Liver (tissue), 9 donors: ENCODE results near the gene AFAP1. TPM values are rescaled to one million over a fixed set of nuclear protein-coding genes. Genes with fewer than 3 reads are reported as not detected.

Source experiments
- DNase-seq: peaks from one replicate; pipeline ENCODE4 v3.0.0-alpha.2; 2017; ENCODE audit warnings: low spot score
- H3K27ac ChIP-seq, 2 donors: one replicate each; pipeline ENCODE4 v1.7.0; 2013; ENCODE audit warnings: inconsistent platforms in 2 of 2, low read length in 2 of 2, control low read depth in 1 of 2, low read depth in 1 of 2, mild to moderate bottlenecking in 1 of 2
- H3K27me3 ChIP-seq, 4 donors: one replicate each; pipeline versions ENCODE4 v1.6.1 to v1.7.0; 2013; ENCODE audit warnings: low read length in 3 of 4, inconsistent platforms in 1 of 4, mild to moderate bottlenecking in 1 of 4, moderate library complexity in 1 of 4; ENCODE audit not compliant: control insufficient read depth in 4 of 4, insufficient read depth in 4 of 4
- H3K36me3 ChIP-seq, 4 donors: one replicate each; pipeline versions ENCODE4 v1.6.1 to v1.7.0; 2013; ENCODE audit warnings: low read length in 3 of 4, mild to moderate bottlenecking in 3 of 4, low read depth in 1 of 4, moderate library complexity in 1 of 4; ENCODE audit not compliant: control insufficient read depth in 4 of 4, insufficient read depth in 3 of 4
- H3K4me1 ChIP-seq, 4 donors: one replicate each; pipeline versions ENCODE4 v1.6.1 to v1.7.0; 2013; ENCODE audit warnings: low read length in 3 of 4, mild to moderate bottlenecking in 3 of 4, moderate library complexity in 1 of 4; ENCODE audit not compliant: control insufficient read depth in 4 of 4, insufficient read depth in 4 of 4
- H3K4me3 ChIP-seq, 3 donors: one replicate each; pipeline versions ENCODE4 v1.6.1 to v1.7.0; 2013; ENCODE audit warnings: low read length in 3 of 3, control low read depth in 1 of 3, low read depth in 1 of 3, mild to moderate bottlenecking in 1 of 3
- H3K9ac ChIP-seq, 2 donors: one replicate each; pipeline ENCODE4 v1.7.0; 2013; ENCODE audit warnings: low read length in 2 of 2, mild to moderate bottlenecking in 2 of 2, moderate library complexity in 2 of 2, control low read depth in 1 of 2, low read depth in 1 of 2
- H3K9me3 ChIP-seq, 4 donors: one replicate each; pipeline versions ENCODE4 v1.6.1 to v1.7.0; 2013; ENCODE audit warnings: low read length in 3 of 4; ENCODE audit not compliant: control insufficient read depth in 4 of 4
- ATF3 ChIP-seq: IDR thresholded peaks from 2 replicates; pipeline ENCODE4 v1.6.1; 2016; ENCODE audit warnings: antibody characterized with exemption
- CTCF ChIP-seq: fragments of 150-350 bp; IDR thresholded peaks from 2 replicates; pipeline ENCODE4 v1.5.1; 2017; ENCODE audit warnings: improper control_type of control experiment, low read depth, low read length; ENCODE audit not compliant: missing input control
- EGR1 ChIP-seq, 2 donors: IDR thresholded peaks; 2 replicates each; pipeline ENCODE4 v1.6.1; 2016 to 2018; ENCODE audit warnings: antibody characterized with exemption in 2 of 2, low read depth in 2 of 2
- FOXA1 ChIP-seq: IDR thresholded peaks from 2 replicates; pipeline ENCODE4 v1.6.1; 2016; ENCODE audit warnings: antibody characterized with exemption
- FOXA2 ChIP-seq: IDR thresholded peaks from 2 replicates; pipeline ENCODE4 v1.6.1; 2016; ENCODE audit warnings: antibody characterized with exemption
- GABPA ChIP-seq, 2 donors: IDR thresholded peaks in 1 of 2; conservative IDR thresholded peaks in 1 of 2; 2 replicates each; pipeline ENCODE4 v1.6.1; 2016; ENCODE audit warnings: antibody characterized with exemption in 2 of 2, mild to moderate bottlenecking in 1 of 2, moderate library complexity in 1 of 2
- HNF4A ChIP-seq, 2 donors: conservative IDR thresholded peaks; 2 replicates each; pipeline ENCODE4 v1.6.1; 2016; ENCODE audit warnings: antibody characterized with exemption in 2 of 2, mild to moderate bottlenecking in 2 of 2
- HNF4G ChIP-seq: IDR thresholded peaks from 2 replicates; pipeline ENCODE4 v1.6.1; 2016; ENCODE audit warnings: antibody characterized with exemption
- JUND ChIP-seq, 2 donors: IDR thresholded peaks; 2 replicates each; pipeline ENCODE4 v1.6.1; 2016; ENCODE audit warnings: antibody characterized with exemption in 2 of 2
- MAX ChIP-seq: IDR thresholded peaks from 2 replicates; pipeline ENCODE4 v1.6.1; 2016; ENCODE audit warnings: antibody characterized with exemption
- NR2F2 ChIP-seq: IDR thresholded peaks from 2 replicates; pipeline ENCODE4 v1.6.1; 2016; ENCODE audit warnings: antibody characterized with exemption
- RAD21 ChIP-seq, 2 donors: IDR thresholded peaks; 2 replicates each; pipeline ENCODE4 v1.6.1; 2016; ENCODE audit warnings: antibody characterized with exemption in 2 of 2, mild to moderate bottlenecking in 2 of 2
- REST ChIP-seq: IDR thresholded peaks from 2 replicates; pipeline ENCODE4 v1.6.1; 2016; ENCODE audit warnings: antibody characterized with exemption, mild to moderate bottlenecking
- RXRA ChIP-seq, 2 donors: IDR thresholded peaks; 2 replicates each; pipeline ENCODE4 v1.6.1; 2017 to 2018; ENCODE audit warnings: antibody characterized with exemption in 2 of 2, mild to moderate bottlenecking in 1 of 2
- SP1 ChIP-seq: IDR thresholded peaks from 2 replicates; pipeline ENCODE4 v1.6.1; 2018; ENCODE audit warnings: antibody characterized with exemption, mild to moderate bottlenecking
- TAF1 ChIP-seq: conservative IDR thresholded peaks from 2 replicates; pipeline ENCODE4 v1.6.1; 2016; ENCODE audit warnings: antibody characterized with exemption, mild to moderate bottlenecking
- YY1 ChIP-seq: IDR thresholded peaks from 2 replicates; pipeline ENCODE4 v1.6.1; 2016; ENCODE audit warnings: antibody characterized with exemption, mild to moderate bottlenecking
- ZBTB33 ChIP-seq: IDR thresholded peaks from 2 replicates; pipeline ENCODE4 v1.6.1; 2016; ENCODE audit warnings: antibody characterized with exemption
- WGBS: extraction: QIAGEN DNeasy Blood & Tissue Kit; methylation state at CpG from one replicate; pipeline ENCODE4 v1.1.7; 2013; 5-methylcytosine and 5-hydroxymethylcytosine counted together
- polyA plus RNA-seq, 2 donors: library from polyadenylated mRNA; stranded (reverse) in 1 of 2; unstranded in 1 of 2; fragments of 200-250 nt in 1 of 2; fragments of >200 nt in 1 of 2; fragmentation: Nextera tagmentation in 1 of 2; extraction: Ambion mirVana in 1 of 2; gene quantifications; one replicate each; pipeline versions ENCODE4 v1.2.1 to v1.2.3, GENCODE V29; 2013 to 2015
- total RNA-seq, 2 donors: library from RNA; depleted of rRNA; stranded (reverse); fragments of >200 nt; gene quantifications; one replicate each; pipeline ENCODE4 v1.2.3, GENCODE V29; 2014
- donor health status: healthy.
- donor health status: healthy.
- donor health status: healthy.
- donor health status: healthy.
- donor health status: healthy.

Gene AFAP1
- total and polyA plus RNA-seq, 4 donors, result 0.40 to 3.2 (median 1.6) TPM

GRCh38 chr4:7841071-7841470 lies 98.6 kb downstream of the AFAP1 start:
- no peak overlapping the region for H3K27ac ChIP-seq
- H3K9me3 ChIP-seq, result no peaks in the 10 kb centered on the region
- 85% methylated on average over 6 of the region's 6 CpGs for whole genome bisulfite sequencing
- H3K27me3 ChIP-seq, result no peaks in the 10 kb centered on the region
- TF ChIP-seq SP1, result no peak
- no peak for TF ChIP-seq REST
- TF ChIP-seq RAD21 (IDR thresholded peaks at IDR 0.05), result no peak
- TF ChIP-seq MAX, result no peak
- H3K4me3 ChIP-seq, result no peak overlapping the region
- H3K36me3 ChIP-seq, result no peaks in the 10 kb centered on the region
- DNase-seq, result no peak
- H3K9ac ChIP-seq, result no peak overlapping the region
- no peaks in the 10 kb centered on the region for H3K4me1 ChIP-seq

GRCh38 chr4:7839856-7840255 lies 99.8 kb downstream of the AFAP1 start:
- DNase-seq, result no peak
- Histone ChIP-seq H3K36me3 (no peaks in the 10 kb centered on the region), H3K27ac (no peak overlapping the region), H3K4me3 (no peak overlapping the region), H3K9me3 (no peaks in the 10 kb centered on the region), H3K27me3 (no peaks in the 10 kb centered on the region), H3K9ac (no peak overlapping the region), H3K4me1 (no peaks in the 10 kb centered on the region)
- TF ChIP-seq GABPA (IDR thresholded peaks at IDR 0.05 in 1 of 2, conservative IDR thresholded peaks at IDR 0.05 in 1 of 2) (no peak), HNF4A (conservative IDR thresholded peaks at IDR 0.05) (no peak), TAF1 (no peak), JUND (IDR thresholded peaks at IDR 0.05) (no peak), YY1 (no peak), NR2F2 (no peak), RXRA (IDR thresholded peaks at IDR 0.05) (no peak), FOXA2 (no peak), SP1 (no peak), EGR1 (IDR thresholded peaks at IDR 0.05; ENCODE audit: low read depth in 2 of 2) (no peak), REST (no peak), RAD21 (IDR thresholded peaks at IDR 0.05) (no peak), FOXA1 (no peak), ATF3 (no peak), ZBTB33 (no peak), CTCF (no peak), HNF4G (no peak), MAX (no peak)
- 65% methylated on average over 4 of the region's 4 CpGs for WGBS
